HCT116 (cell line): ENCODE measurements around the gene FAM131A. TPM values are rescaled to one million over a fixed set of nuclear protein-coding genes. Genes with fewer than 3 reads are reported as not detected.

Experiments
- ATAC-seq: fragments of 200-7000 bp; cut with Tn5 transposase; 2 replicates; pipeline ENCODE4 v1.9.1; 2020; ENCODE audit warnings: mild to moderate bottlenecking, moderate library complexity
- BruUV-seq: library from RNA; stranded (reverse); fragments of 400-500 nt; replicated peaks from 2 replicates; lab custom pipeline; 2021; lab: Mats Ljungman, UMichigan
- CTCF ChIA-PET: fragments of 300-600 bp; sonication (Branson Sonifier 250); formaldehyde crosslinking; loops from one replicate; lab custom pipeline; 2021; ENCODE audit warnings: antibody characterized with exemption; lab: Charles Lee
- POLR2A ChIA-PET: fragments of 300-600, 350-600 bp; sonication (Branson Sonifier 250); formaldehyde crosslinking; loops from one replicate; lab custom pipeline; 2021; ENCODE audit warnings: antibody characterized with exemption; lab: Charles Lee
- RAD21 ChIA-PET, 2 experiments: fragments of 300-600 bp; sonication (Branson Sonifier 250); formaldehyde crosslinking; loops; one replicate each; lab custom pipeline; 2023; ENCODE audit warnings: low total read pairs in 2 of 2; ENCODE audit not compliant: uncharacterized antibody in 2 of 2, unreplicated experiment in 2 of 2, low non-redundant PET in 1 of 2; lab: Charles Lee
- DNase-seq: peaks from one replicate; pipeline ENCODE4 v3.0.0-alpha.2; 2010; ENCODE audit warnings: low read depth, low spot score
- H2AFZ ChIP-seq: fragments of 200-600 bp; shearing (Covaris generic), sonication (generic); 2 replicates; pipeline ENCODE4 v1.6.1; 2017; ENCODE audit warnings: low read depth, mixed run types, mixed read lengths, antibody characterized with exemption, low read length; ENCODE audit not compliant: poor library complexity, severe bottlenecking
- H3K27ac ChIP-seq: 2 replicates; pipeline ENCODE4 v1.5.1; 2012; ENCODE audit warnings: low read depth, low read length
- H3K27me3 ChIP-seq: fragments of 200-600 bp; sonication (generic); 2 replicates; pipeline ENCODE4 v1.6.1; 2016; ENCODE audit warnings: mixed run types, low read length, mixed read lengths; ENCODE audit not compliant: insufficient read depth
- H3K36me3 ChIP-seq, 2 experiments: fragments of 200-500 bp in 1 of 2; fragments of 200-600 bp in 1 of 2; sonication (Bioruptor generic) in 1 of 2; sonication (generic) in 1 of 2; 2 replicates each; pipeline versions ENCODE4 v1.5.1 to v1.6.1; 2014 to 2016; ENCODE audit warnings: low read length in 2 of 2, inconsistent platforms in 1 of 2, mixed read lengths in 1 of 2, mixed run types in 1 of 2; ENCODE audit not compliant: insufficient read depth in 2 of 2, control insufficient read depth in 1 of 2
- H3K4me1 ChIP-seq, 2 experiments: fragments of 200-600 bp in 1 of 2; sonication (generic) in 1 of 2; 2 replicates each; pipeline versions ENCODE4 v1.5.1 to v1.6.1; 2012 to 2017; ENCODE audit warnings: low read length in 2 of 2, inconsistent platforms in 1 of 2, mild to moderate bottlenecking in 1 of 2, mixed read lengths in 1 of 2, mixed run types in 1 of 2, moderate library complexity in 1 of 2; ENCODE audit not compliant: insufficient read depth in 2 of 2, control insufficient read depth in 1 of 2
- H3K4me2 ChIP-seq: fragments of 200-600 bp; sonication (generic); 2 replicates; pipeline ENCODE4 v1.6.1; 2017; ENCODE audit warnings: mixed run types, low read length, mixed read lengths
- H3K4me3 ChIP-seq, 2 experiments: fragments of 200-600 bp in 1 of 2; sonication (generic) in 1 of 2; replicated peaks in 1 of 2; 2 replicates each; pipeline ENCODE4 v1.5.1; 2011 to 2016; ENCODE audit warnings: low read length in 2 of 2, control low read depth in 1 of 2, low read depth in 1 of 2, mild to moderate bottlenecking in 1 of 2, mixed read lengths in 1 of 2, mixed run types in 1 of 2
- H3K79me2 ChIP-seq: fragments of 200-600 bp; sonication (generic); 2 replicates; pipeline ENCODE4 v1.6.1; 2017; ENCODE audit warnings: mild to moderate bottlenecking, mixed run types, low read length, moderate library complexity, mixed read lengths; ENCODE audit not compliant: insufficient read depth
- H3K9ac ChIP-seq: fragments of 200-600 bp; sonication (generic); 2 replicates; pipeline ENCODE4 v1.6.1; 2016; ENCODE audit warnings: low read length, mixed read lengths
- H3K9me2 ChIP-seq: fragments of 200-600 bp; sonication (generic), shearing (Covaris generic); 2 replicates; pipeline ENCODE4 v1.6.1; 2017; ENCODE audit warnings: mixed run types, mild to moderate bottlenecking, moderate library complexity; ENCODE audit not compliant: insufficient read depth
- H3K9me3 ChIP-seq, 2 experiments: fragments of 200-500 bp in 1 of 2; fragments of 200-600 bp in 1 of 2; sonication (Bioruptor generic) in 1 of 2; sonication (generic) in 1 of 2; 2 replicates each; pipeline ENCODE4 v1.6.1; 2014 to 2017; ENCODE audit warnings: low read length in 2 of 2, mixed read lengths in 2 of 2, inconsistent platforms in 1 of 2, low read depth in 1 of 2, mild to moderate bottlenecking in 1 of 2, mixed run types in 1 of 2, moderate library complexity in 1 of 2; ENCODE audit not compliant: control insufficient read depth in 1 of 2, insufficient read depth in 1 of 2
- H4K20me1 ChIP-seq: fragments of 200-600 bp; sonication (generic), shearing (Covaris generic); 2 replicates; pipeline ENCODE4 v1.6.1; 2017; ENCODE audit warnings: mixed run types, mild to moderate bottlenecking, moderate library complexity; ENCODE audit not compliant: insufficient read depth
- CBX3 ChIP-seq: IDR thresholded peaks from 2 replicates; pipeline ENCODE4 v1.6.1; 2012; ENCODE audit warnings: low read depth
- CEBPB ChIP-seq: IDR thresholded peaks from 2 replicates; pipeline ENCODE4 v1.6.1; 2012; ENCODE audit warnings: low read depth
- EGR1 ChIP-seq: IDR thresholded peaks from 2 replicates; pipeline ENCODE4 v1.6.1; 2012; ENCODE audit warnings: low read depth
- ELF1 ChIP-seq: IDR thresholded peaks from 2 replicates; pipeline ENCODE4 v1.6.1; 2012; ENCODE audit warnings: low read depth, borderline replicate concordance
- EZH2 ChIP-seq: fragments of 200-600 bp; sonication (generic); IDR thresholded peaks from 2 replicates; pipeline ENCODE4 v1.6.1; 2017; ENCODE audit warnings: antibody characterized with exemption, mixed run types
- FOSL1 ChIP-seq: IDR thresholded peaks from 2 replicates; pipeline ENCODE4 v1.6.1; 2012; ENCODE audit warnings: low read depth
- JUND ChIP-seq: IDR thresholded peaks from 2 replicates; pipeline ENCODE4 v1.6.1; 2012
- POLR2A ChIP-seq: IDR thresholded peaks from 2 replicates; pipeline ENCODE4 v1.7.0; 2011; ENCODE audit warnings: borderline replicate concordance; ENCODE audit not compliant: insufficient read depth, insufficient read length; ENCODE audit errors: extremely low read depth
- POLR2AphosphoS5 ChIP-seq: IDR thresholded peaks from 2 replicates; pipeline ENCODE4 v1.6.1; 2011; ENCODE audit warnings: mild to moderate bottlenecking, low read depth, low read length, moderate library complexity
- RAD21 ChIP-seq: IDR thresholded peaks from 2 replicates; pipeline ENCODE4 v1.6.1; 2012; ENCODE audit warnings: low read depth, mild to moderate bottlenecking
- SIN3A ChIP-seq: IDR thresholded peaks from 2 replicates; pipeline ENCODE4 v1.6.1; 2012; ENCODE audit warnings: low read depth
- SRF ChIP-seq: IDR thresholded peaks from 2 replicates; pipeline ENCODE4 v1.6.1; 2012; ENCODE audit warnings: low read depth
- TCF7L2 ChIP-seq: IDR thresholded peaks from 2 replicates; pipeline ENCODE4 v1.7.0; 2011; ENCODE audit warnings: borderline replicate concordance, inconsistent platforms; ENCODE audit not compliant: insufficient read depth, insufficient read length; ENCODE audit errors: extremely low read depth
- YY1 ChIP-seq: IDR thresholded peaks from 2 replicates; pipeline ENCODE4 v1.6.1; 2011; ENCODE audit warnings: low read length, low read depth, moderate library complexity, mild to moderate bottlenecking; ENCODE audit not compliant: insufficient replicate concordance; ENCODE audit errors: extremely low read depth
- ZFX ChIP-seq: fragments of 450-650 bp; IDR thresholded peaks from 2 replicates; pipeline ENCODE4 v1.6.1; 2017
- ZNF274 ChIP-seq: fragments of 200-500 bp; sonication (Bioruptor generic); IDR thresholded peaks from 2 replicates; pipeline ENCODE4 v1.6.1; 2014; ENCODE audit warnings: mild to moderate bottlenecking, low read depth, low read length, inconsistent platforms
- intact Hi-C: fragments of 100-400 bp; cut with micrococcal nuclease; formaldehyde crosslinking; loops from 2 replicates; pipeline ENCODE4 v1.10.0; 2022
- total RNA-seq: library from RNA; stranded (reverse); gene quantifications from one replicate; pipeline ENCODE4 v1.2.1, GENCODE V29; 2021; ENCODE audit not compliant: unreplicated experiment
- TF ChIP-seq, protein P1 (sequence below): IDR thresholded peaks from 2 replicates; pipeline ENCODE4 v1.6.1; 2012; ENCODE audit warnings: low read depth
- TF ChIP-seq, protein P2 (sequence below): IDR thresholded peaks from 2 replicates; pipeline ENCODE4 v1.6.1; 2012

Gene FAM131A
- total RNA-seq, 1 experiment from 2014 or later = 17.8 TPM

DNA sequence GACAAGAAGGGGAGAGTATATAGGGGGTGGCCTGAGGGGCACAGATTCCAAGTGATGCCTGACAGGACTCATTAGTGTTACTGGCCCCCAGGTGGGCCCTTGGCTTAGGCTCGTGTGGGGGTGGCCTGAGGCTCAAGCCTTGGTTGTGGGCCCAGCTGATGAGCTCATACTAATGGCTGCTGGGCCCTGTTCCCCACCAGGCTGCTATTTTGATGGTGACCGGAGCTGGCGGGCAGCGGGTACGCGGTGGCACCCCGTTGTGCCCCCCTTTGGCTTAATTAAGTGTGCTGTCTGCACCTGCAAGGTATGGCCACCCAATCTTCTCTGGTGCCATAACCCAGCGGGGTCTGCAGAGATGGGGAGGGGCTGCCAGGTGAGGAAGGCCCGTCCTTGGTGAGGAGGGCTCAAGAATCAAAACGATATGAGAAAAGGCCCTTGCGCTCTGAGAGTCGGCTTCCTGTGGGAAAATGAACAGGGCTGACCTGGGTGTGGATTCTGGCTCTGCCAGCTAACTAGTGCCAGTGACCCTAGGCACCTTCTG, 49.8 kb downstream of the FAM131A start (continued):
- TF ChIP-seq, protein P1, sequence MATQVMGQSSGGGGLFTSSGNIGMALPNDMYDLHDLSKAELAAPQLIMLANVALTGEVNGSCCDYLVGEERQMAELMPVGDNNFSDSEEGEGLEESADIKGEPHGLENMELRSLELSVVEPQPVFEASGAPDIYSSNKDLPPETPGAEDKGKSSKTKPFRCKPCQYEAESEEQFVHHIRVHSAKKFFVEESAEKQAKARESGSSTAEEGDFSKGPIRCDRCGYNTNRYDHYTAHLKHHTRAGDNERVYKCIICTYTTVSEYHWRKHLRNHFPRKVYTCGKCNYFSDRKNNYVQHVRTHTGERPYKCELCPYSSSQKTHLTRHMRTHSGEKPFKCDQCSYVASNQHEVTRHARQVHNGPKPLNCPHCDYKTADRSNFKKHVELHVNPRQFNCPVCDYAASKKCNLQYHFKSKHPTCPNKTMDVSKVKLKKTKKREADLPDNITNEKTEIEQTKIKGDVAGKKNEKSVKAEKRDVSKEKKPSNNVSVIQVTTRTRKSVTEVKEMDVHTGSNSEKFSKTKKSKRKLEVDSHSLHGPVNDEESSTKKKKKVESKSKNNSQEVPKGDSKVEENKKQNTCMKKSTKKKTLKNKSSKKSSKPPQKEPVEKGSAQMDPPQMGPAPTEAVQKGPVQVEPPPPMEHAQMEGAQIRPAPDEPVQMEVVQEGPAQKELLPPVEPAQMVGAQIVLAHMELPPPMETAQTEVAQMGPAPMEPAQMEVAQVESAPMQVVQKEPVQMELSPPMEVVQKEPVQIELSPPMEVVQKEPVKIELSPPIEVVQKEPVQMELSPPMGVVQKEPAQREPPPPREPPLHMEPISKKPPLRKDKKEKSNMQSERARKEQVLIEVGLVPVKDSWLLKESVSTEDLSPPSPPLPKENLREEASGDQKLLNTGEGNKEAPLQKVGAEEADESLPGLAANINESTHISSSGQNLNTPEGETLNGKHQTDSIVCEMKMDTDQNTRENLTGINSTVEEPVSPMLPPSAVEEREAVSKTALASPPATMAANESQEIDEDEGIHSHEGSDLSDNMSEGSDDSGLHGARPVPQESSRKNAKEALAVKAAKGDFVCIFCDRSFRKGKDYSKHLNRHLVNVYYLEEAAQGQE = no peak
- TF ChIP-seq CEBPB = no peak
- no peak for TF ChIP-seq POLR2AphosphoS5
- TF ChIP-seq EGR1 = no peak

DNA sequence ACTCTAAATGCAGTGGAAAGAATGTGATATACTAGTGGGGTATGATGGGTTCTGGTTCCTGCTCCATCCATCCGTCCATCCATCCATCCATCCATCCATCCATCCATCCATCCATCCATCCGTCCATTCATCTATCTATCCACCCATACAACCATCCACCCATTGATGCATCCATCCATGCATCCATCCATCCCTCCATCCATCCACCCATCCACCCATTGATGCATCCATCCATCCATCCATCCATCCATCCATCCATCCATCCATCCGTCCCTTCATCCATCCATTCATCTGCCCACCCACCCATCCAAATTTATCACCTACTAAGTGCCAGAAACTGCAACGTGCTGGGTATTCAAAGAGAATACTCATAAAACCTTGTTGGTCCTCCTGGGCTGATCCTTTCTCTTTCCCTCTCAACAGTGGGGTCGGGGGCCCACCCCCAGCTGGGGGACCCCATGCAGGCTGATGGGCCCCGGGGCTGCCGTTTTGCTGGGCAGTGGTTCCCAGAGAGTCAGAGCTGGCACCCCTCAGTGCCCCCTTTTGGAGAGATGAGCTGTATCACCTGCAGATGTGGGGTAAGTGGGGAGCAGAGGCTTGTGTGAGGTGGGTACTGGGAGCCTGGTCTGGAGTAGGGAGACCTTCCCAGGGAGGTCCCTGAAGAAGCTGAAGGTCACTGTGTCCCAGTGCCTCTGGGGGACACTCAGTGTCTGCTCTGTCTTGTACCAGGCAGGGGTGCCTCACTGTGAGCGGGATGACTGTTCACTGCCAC, 51.0 kb downstream of the FAM131A start:
- intact Hi-C loops = no loop called here
- POLR2A ChIA-PET = no interaction called here
- Histone ChIP-seq H3K27me3 (no peaks in the 10 kb centered on the region), H3K4me2 (no peak overlapping the region), H3K9me3 (no peaks in the 10 kb centered on the region), H4K20me1 (no peaks in the 10 kb centered on the region), H3K9ac (no peak overlapping the region), H3K4me1 (no peaks in the 10 kb centered on the region), H3K27ac (no peak overlapping the region), H3K4me3 (no peak overlapping the region), H2AFZ (no peak overlapping the region), H3K9me2 (no peaks in the 10 kb centered on the region), H3K79me2 (no peaks in the 10 kb centered on the region), H3K36me3 (no peaks in the 10 kb centered on the region)
- RAD21 ChIA-PET = no interaction called here
- DNase-seq = no peak
- CTCF ChIA-PET = no interaction called here
- BruUV-seq = no TSS peak
- no peak for ATAC-seq
- TF ChIP-seq JUND (no peak), CEBPB (no peak), SRF (no peak), POLR2AphosphoS5 (no peak), EGR1 (no peak), EZH2 (no peak), CBX3 (no peak), FOSL1 (no peak), YY1 (no peak), SIN3A (no peak), POLR2A (no peak), ZNF274 (no peak), RAD21 (no peak), TCF7L2 (no peak), ZFX (no peak), ELF1 (no peak)
- TF ChIP-seq, protein P2, sequence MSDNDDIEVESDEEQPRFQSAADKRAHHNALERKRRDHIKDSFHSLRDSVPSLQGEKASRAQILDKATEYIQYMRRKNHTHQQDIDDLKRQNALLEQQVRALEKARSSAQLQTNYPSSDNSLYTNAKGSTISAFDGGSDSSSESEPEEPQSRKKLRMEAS = no peak
- TF ChIP-seq, protein P1 = no peak
